NCI-H510A (cell line): ENCODE data around the gene FOXG1.

ENCODE experiments used
- DNase-seq: peaks from one replicate; lab custom pipeline; 2025; lab: John Stamatoyannopoulos, UW

FOXG1 gene

GRCh38 chr14:28776482-28777266 lies 10.1 kb downstream of the FOXG1 start:
- no peak for DNase-seq

GRCh38 chr14:28777471-28778137 lies 11.0 kb downstream of the FOXG1 start:
- no peak for DNase-seq

- no peak for DNase-seq
Observed at GRCh38 chr14:28778138-28779117, 11.8 kb downstream of the FOXG1 start.

GRCh38 chr14:28779456-28779855 lies 12.9 kb downstream of the FOXG1 start:
- no peak for DNase-seq

- no peak for DNase-seq
Observed at GRCh38 chr14:28780843-28781820, 14.5 kb downstream of the FOXG1 start.

- no peak for DNase-seq
Observed at GRCh38 chr14:28782301-28782700, 15.7 kb downstream of the FOXG1 start.

GRCh38 chr14:28783664-28784063 lies 17.1 kb downstream of the FOXG1 start:
- DNase-seq, result no peak

GRCh38 chr14:28784096-28785048 lies 17.8 kb downstream of the FOXG1 start:
- no peak for DNase-seq

- DNase-seq, result peak; percentile 34
Observed at GRCh38 chr14:28785096-28785952, 18.7 kb downstream of the FOXG1 start.

GRCh38 chr14:28807518-28807917 lies 40.9 kb downstream of the FOXG1 start:
- no peak for DNase-seq

GRCh38 chr14:28813810-28814209 lies 47.2 kb downstream of the FOXG1 start:
- DNase-seq, result no peak
